A549 (cell line): ENCODE data around the gene SPTB.

Experiments
- EP300 ChIP-seq, 2 experiments: fragments of >200 bp; sonication (Bioruptor Twin); formaldehyde crosslinking; IDR thresholded peaks; 2 replicates in 1 of 2; 3 replicates in 1 of 2; pipeline ENCODE4 v1.6.1; 2016 to 2017
- ESRRA ChIP-seq: fragments of 150-350 bp; IDR thresholded peaks from 2 replicates; pipeline ENCODE4 v1.6.1; 2014; ENCODE audit warnings: mild to moderate bottlenecking, low read length, borderline replicate concordance
- HMGXB4 ChIP-seq: fragments of 250-450 bp; sonication (Bioruptor Pico); IDR thresholded peaks from 2 replicates; pipeline ENCODE4 v1.5.0; 2021; ENCODE audit warnings: mild to moderate bottlenecking, moderate library complexity, borderline replicate concordance
- JUNB ChIP-seq: fragments of >200 bp; sonication (Bioruptor Twin); formaldehyde crosslinking; IDR thresholded peaks from 2 replicates; pipeline ENCODE4 v1.6.1; 2016
- MAZ ChIP-seq: fragments of 150-350 bp; IDR thresholded peaks from 2 replicates; pipeline ENCODE4 v1.6.1; 2014; ENCODE audit warnings: antibody characterized with exemption, low read depth, low read length, borderline replicate concordance
- MYC ChIP-seq: IDR thresholded peaks from 2 replicates; pipeline ENCODE4 v1.6.1; 2012; ENCODE audit warnings: mild to moderate bottlenecking, inconsistent platforms, low read length, improper control_type of control experiment, borderline replicate concordance
- NPAS2 ChIP-seq: fragments of 250-450 bp; sonication (Bioruptor Pico); IDR thresholded peaks from 2 replicates; pipeline ENCODE4 v1.8.0; 2022; ENCODE audit warnings: mild to moderate bottlenecking, moderate library complexity, borderline replicate concordance
- POLR2A ChIP-seq: IDR thresholded peaks from 2 replicates; pipeline ENCODE4 v1.6.1; 2012; ENCODE audit warnings: mild to moderate bottlenecking, low read length
- RFX5 ChIP-seq: fragments of 450-650 bp; IDR thresholded peaks from 2 replicates; pipeline ENCODE4 v1.7.1; 2014; ENCODE audit warnings: antibody characterized with exemption, mild to moderate bottlenecking, moderate library complexity
- SMC3 ChIP-seq: fragments of >200 bp; sonication (Bioruptor Twin); formaldehyde crosslinking; IDR thresholded peaks from 3 replicates; pipeline ENCODE4 v1.6.1; 2018; ENCODE audit warnings: inconsistent platforms
- ZC3H11A ChIP-seq: fragments of 450-650 bp; IDR thresholded peaks from 2 replicates; pipeline ENCODE4 v1.6.1; 2014; ENCODE audit warnings: antibody characterized with exemption, mild to moderate bottlenecking
- TF ChIP-seq, protein P1 (sequence below): fragments of >200 bp; sonication (Bioruptor Twin); formaldehyde crosslinking; IDR thresholded peaks from 3 replicates; pipeline ENCODE4 v1.5.1; 2016

GRCh38 chr14:64778104-64778754 lies 101.5 kb downstream of the SPTB start:
- TF ChIP-seq ESRRA (no peak), NPAS2 (CRISPR knock-in tag) (no peak), HMGXB4 (no peak), EP300 (IDR thresholded peaks at IDR 0.05) (no peak), JUNB (no peak), RFX5 (no peak), POLR2A (no peak), SMC3 (no peak), MYC (no peak), ZC3H11A (no peak), MAZ (no peak)
- TF ChIP-seq, protein P1, sequence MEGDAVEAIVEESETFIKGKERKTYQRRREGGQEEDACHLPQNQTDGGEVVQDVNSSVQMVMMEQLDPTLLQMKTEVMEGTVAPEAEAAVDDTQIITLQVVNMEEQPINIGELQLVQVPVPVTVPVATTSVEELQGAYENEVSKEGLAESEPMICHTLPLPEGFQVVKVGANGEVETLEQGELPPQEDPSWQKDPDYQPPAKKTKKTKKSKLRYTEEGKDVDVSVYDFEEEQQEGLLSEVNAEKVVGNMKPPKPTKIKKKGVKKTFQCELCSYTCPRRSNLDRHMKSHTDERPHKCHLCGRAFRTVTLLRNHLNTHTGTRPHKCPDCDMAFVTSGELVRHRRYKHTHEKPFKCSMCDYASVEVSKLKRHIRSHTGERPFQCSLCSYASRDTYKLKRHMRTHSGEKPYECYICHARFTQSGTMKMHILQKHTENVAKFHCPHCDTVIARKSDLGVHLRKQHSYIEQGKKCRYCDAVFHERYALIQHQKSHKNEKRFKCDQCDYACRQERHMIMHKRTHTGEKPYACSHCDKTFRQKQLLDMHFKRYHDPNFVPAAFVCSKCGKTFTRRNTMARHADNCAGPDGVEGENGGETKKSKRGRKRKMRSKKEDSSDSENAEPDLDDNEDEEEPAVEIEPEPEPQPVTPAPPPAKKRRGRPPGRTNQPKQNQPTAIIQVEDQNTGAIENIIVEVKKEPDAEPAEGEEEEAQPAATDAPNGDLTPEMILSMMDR, result no peak
